ENCODE measurements around the gene PROKR1. TPM values are rescaled to one million over a fixed set of nuclear protein-coding genes. Genes with fewer than 3 reads are reported as not detected.
A peak's percentile ranks its signal among the peaks of the same experiment; 100 is the strongest.

PROKR1 gene
- total RNA-seq, 1 donor from 2014 or later: 0.83 TPM

- H3K36me3 Mint-ChIP-seq (ENCODE audit: unreplicated experiment): no peaks in the 10 kb centered on the region
- DNase-seq: peak; percentile 25
- H3K27me3 Mint-ChIP-seq (ENCODE audit: unreplicated experiment): peaks cover 8% of the 10 kb centered on the region
- TF ChIP-seq, protein P1, sequence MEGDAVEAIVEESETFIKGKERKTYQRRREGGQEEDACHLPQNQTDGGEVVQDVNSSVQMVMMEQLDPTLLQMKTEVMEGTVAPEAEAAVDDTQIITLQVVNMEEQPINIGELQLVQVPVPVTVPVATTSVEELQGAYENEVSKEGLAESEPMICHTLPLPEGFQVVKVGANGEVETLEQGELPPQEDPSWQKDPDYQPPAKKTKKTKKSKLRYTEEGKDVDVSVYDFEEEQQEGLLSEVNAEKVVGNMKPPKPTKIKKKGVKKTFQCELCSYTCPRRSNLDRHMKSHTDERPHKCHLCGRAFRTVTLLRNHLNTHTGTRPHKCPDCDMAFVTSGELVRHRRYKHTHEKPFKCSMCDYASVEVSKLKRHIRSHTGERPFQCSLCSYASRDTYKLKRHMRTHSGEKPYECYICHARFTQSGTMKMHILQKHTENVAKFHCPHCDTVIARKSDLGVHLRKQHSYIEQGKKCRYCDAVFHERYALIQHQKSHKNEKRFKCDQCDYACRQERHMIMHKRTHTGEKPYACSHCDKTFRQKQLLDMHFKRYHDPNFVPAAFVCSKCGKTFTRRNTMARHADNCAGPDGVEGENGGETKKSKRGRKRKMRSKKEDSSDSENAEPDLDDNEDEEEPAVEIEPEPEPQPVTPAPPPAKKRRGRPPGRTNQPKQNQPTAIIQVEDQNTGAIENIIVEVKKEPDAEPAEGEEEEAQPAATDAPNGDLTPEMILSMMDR (IDR thresholded peaks at IDR 0.05; ENCODE audit: partially characterized antibody, unreplicated experiment): no peak
- H3K27ac Mint-ChIP-seq (ENCODE audit: unreplicated experiment): peak overlapping the region; percentile 94
- H3K4me1 Mint-ChIP-seq (ENCODE audit: low read depth, unreplicated experiment): peaks cover 29% of the 10 kb centered on the region
- H3K9me3 Mint-ChIP-seq (ENCODE audit: unreplicated experiment): peaks cover 10% of the 10 kb centered on the region
- peak overlapping the region; percentile 52 for H3K4me3 Mint-ChIP-seq (ENCODE audit: unreplicated experiment)
These were observed 50.6 kb downstream of the PROKR1 start for GRCh38 chr2:68693951-68694350.

- Mint-ChIP-seq H3K9me3 (ENCODE audit: unreplicated experiment) (peaks cover 10% of the 10 kb centered on the region), H3K4me1 (ENCODE audit: low read depth, unreplicated experiment) (peaks cover 27% of the 10 kb centered on the region), H3K4me3 (ENCODE audit: unreplicated experiment) (no peak overlapping the region), H3K27me3 (ENCODE audit: unreplicated experiment) (peaks cover 8% of the 10 kb centered on the region), H3K27ac (ENCODE audit: unreplicated experiment) (no peak overlapping the region), H3K36me3 (ENCODE audit: unreplicated experiment) (peaks cover 8% of the 10 kb centered on the region)
- TF ChIP-seq, protein P1 (IDR thresholded peaks at IDR 0.05; ENCODE audit: partially characterized antibody, unreplicated experiment): no peak
- DNase-seq: no peak
These were observed 52.6 kb downstream of the PROKR1 start for GRCh38 chr2:68695971-68696370.

- H3K36me3 Mint-ChIP-seq (ENCODE audit: unreplicated experiment): peaks cover 8% of the 10 kb centered on the region
- no peak overlapping the region for H3K4me3 Mint-ChIP-seq (ENCODE audit: unreplicated experiment)
- no peak for DNase-seq
- H3K9me3 Mint-ChIP-seq (ENCODE audit: unreplicated experiment): peaks cover 10% of the 10 kb centered on the region
- TF ChIP-seq, protein P1 (IDR thresholded peaks at IDR 0.05; ENCODE audit: partially characterized antibody, unreplicated experiment): no peak
- peaks cover 8% of the 10 kb centered on the region for H3K27me3 Mint-ChIP-seq (ENCODE audit: unreplicated experiment)
- H3K4me1 Mint-ChIP-seq (ENCODE audit: low read depth, unreplicated experiment): peaks cover 27% of the 10 kb centered on the region
- no peak overlapping the region for H3K27ac Mint-ChIP-seq (ENCODE audit: unreplicated experiment)
These were observed 53.2 kb downstream of the PROKR1 start for GRCh38 chr2:68696554-68696953.

DNA sequence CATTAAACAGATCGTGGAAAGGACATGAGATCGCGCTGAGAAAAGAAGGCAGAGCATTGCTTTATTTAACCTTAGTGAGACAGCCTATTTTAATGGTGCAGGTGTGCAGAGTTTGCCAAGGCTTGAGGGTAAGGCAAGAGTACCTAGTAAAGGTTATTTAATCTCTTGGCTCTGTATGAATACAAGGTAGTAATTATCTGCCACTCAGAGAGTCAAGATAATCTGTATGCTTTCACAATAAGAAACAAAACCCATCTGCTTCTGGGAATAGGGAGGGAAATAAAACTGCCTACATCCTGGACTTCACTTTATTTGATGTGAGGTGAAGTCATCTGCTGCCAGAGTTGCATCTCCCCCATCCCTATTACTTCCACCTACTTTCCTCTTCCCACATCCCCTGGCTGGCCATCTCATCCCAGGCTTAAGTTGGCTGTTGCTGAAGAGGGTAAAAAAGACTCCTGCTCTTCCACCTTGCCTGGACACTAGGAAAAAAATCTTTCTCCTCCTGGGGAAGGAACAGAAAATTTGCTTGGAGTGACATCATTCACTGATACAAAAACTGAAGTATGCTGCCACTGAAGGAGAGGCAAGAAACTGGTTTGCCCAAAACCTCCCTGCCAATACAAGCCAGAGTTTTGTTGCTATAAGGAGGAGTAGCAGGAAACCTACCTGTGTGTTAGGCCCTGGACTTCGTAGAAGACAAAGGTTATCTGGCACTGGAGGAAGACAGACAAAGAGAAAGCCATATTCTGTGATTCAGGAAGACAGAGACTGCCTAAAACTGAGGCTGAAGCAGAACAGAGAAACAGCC lies 55.4 kb downstream of the PROKR1 start:
- Mint-ChIP-seq H3K36me3 (ENCODE audit: unreplicated experiment) (peaks cover 8% of the 10 kb centered on the region), H3K27me3 (ENCODE audit: unreplicated experiment) (peaks cover 4% of the 10 kb centered on the region), H3K9me3 (ENCODE audit: unreplicated experiment) (peaks cover 6% of the 10 kb centered on the region), H3K4me3 (ENCODE audit: unreplicated experiment) (no peak overlapping the region), H3K4me1 (ENCODE audit: low read depth, unreplicated experiment) (peaks cover 14% of the 10 kb centered on the region), H3K27ac (ENCODE audit: unreplicated experiment) (no peak overlapping the region)
- no peak for DNase-seq
- TF ChIP-seq, protein P1 (IDR thresholded peaks at IDR 0.05; ENCODE audit: partially characterized antibody, unreplicated experiment): no peak

GRCh38 chr2:68700560-68700959 lies 57.2 kb downstream of the PROKR1 start:
- no peak overlapping the region for H3K27ac Mint-ChIP-seq (ENCODE audit: unreplicated experiment)
- no peak overlapping the region for H3K4me3 Mint-ChIP-seq (ENCODE audit: unreplicated experiment)
- H3K4me1 Mint-ChIP-seq (ENCODE audit: low read depth, unreplicated experiment): no peaks in the 10 kb centered on the region
- H3K36me3 Mint-ChIP-seq (ENCODE audit: unreplicated experiment): peaks cover 8% of the 10 kb centered on the region
- DNase-seq: no peak
- TF ChIP-seq, protein P1 (IDR thresholded peaks at IDR 0.05; ENCODE audit: partially characterized antibody, unreplicated experiment): no peak
- H3K27me3 Mint-ChIP-seq (ENCODE audit: unreplicated experiment): no peaks in the 10 kb centered on the region
- H3K9me3 Mint-ChIP-seq (ENCODE audit: unreplicated experiment): no peaks in the 10 kb centered on the region
